Erythroblast (primary cell): Measurements from ENCODE around the gene MT1G.

Source experiments
- GATA1 ChIP-seq: IDR thresholded peaks from 2 replicates; pipeline ENCODE4 v1.6.1; 2011; ENCODE audit warnings: low read depth, mild to moderate bottlenecking, control low read depth, low read length, moderate library complexity
- POLR2A ChIP-seq: IDR thresholded peaks from 2 replicates; pipeline ENCODE4 v1.6.1; 2011; ENCODE audit warnings: mild to moderate bottlenecking, low read length

DNA sequence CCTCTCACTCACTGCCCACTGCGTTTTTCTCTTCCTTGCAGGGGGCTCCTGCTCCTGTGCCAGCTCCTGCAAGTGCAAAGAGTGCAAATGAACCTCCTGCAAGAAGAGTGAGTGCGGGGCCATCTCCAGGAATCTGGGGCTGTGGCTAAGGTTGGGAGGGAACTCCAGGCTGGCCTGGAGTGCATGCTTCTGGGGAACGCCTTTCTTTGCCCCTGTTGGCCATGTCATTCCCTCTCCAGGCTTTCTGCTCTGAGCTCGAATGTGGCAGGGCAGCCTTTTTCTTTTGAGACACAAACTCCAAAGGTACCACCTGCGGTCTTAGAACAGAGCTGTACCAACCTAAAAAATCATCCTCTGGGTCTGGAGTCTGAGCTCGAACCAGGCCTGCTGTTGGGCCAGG lies 49.7 kb downstream of the MT1G start:
- TF ChIP-seq POLR2A (no peak), GATA1 (no peak)
